IMR-90 (cell line): ENCODE measurements around the gene MYL10.

Source experiments
- POLR2A ChIP-seq: IDR thresholded peaks from 2 replicates; pipeline ENCODE4 v1.6.1; 2012; ENCODE audit warnings: mild to moderate bottlenecking, low read depth, low read length
- RFX5 ChIP-seq: IDR thresholded peaks from 2 replicates; pipeline ENCODE4 v1.8.0; 2012; ENCODE audit warnings: low read depth, mild to moderate bottlenecking, low read length, moderate library complexity
- SMC3 ChIP-seq: fragments of 150-350 bp; IDR thresholded peaks from 2 replicates; pipeline ENCODE4 v1.6.1; 2016; ENCODE audit warnings: low read depth, mild to moderate bottlenecking, antibody characterized with exemption, low read length, moderate library complexity
- TF ChIP-seq, protein P1 (sequence below): conservative IDR thresholded peaks from 2 replicates; pipeline ENCODE4 v1.5.1; 2012; ENCODE audit warnings: mild to moderate bottlenecking, low read depth, low read length, improper control_type of control experiment

DNA sequence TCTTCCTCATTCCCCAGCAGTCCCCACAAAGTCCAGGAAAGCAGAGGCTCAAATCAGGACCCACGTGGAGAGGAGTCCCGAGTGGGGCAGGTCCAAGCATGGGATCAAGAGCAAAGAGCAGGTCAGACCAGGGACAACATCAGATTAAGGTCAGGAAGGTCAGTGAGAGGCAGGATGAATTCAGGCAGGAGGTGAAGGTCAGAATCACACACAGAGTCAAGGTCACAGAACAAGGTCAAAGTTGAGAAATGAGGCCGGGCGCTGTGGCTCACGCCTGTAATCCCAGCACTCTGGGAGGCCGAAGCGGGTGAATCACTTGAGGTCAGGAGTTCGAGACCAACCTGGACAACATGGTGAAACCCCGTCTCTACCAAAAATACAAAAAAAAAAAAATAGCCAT lies 2.3 kb downstream of the MYL10 start:
- TF ChIP-seq, protein P1, sequence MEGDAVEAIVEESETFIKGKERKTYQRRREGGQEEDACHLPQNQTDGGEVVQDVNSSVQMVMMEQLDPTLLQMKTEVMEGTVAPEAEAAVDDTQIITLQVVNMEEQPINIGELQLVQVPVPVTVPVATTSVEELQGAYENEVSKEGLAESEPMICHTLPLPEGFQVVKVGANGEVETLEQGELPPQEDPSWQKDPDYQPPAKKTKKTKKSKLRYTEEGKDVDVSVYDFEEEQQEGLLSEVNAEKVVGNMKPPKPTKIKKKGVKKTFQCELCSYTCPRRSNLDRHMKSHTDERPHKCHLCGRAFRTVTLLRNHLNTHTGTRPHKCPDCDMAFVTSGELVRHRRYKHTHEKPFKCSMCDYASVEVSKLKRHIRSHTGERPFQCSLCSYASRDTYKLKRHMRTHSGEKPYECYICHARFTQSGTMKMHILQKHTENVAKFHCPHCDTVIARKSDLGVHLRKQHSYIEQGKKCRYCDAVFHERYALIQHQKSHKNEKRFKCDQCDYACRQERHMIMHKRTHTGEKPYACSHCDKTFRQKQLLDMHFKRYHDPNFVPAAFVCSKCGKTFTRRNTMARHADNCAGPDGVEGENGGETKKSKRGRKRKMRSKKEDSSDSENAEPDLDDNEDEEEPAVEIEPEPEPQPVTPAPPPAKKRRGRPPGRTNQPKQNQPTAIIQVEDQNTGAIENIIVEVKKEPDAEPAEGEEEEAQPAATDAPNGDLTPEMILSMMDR, result no peak
- TF ChIP-seq RFX5 (no peak), POLR2A (no peak), SMC3 (no peak)
